Midbrain (tissue), 1 donor: ENCODE measurements around the gene ZNF709.
"Not testable (repeated sequence)": the region's sequence is repeated elsewhere in the genome, so short reads cannot be mapped to it uniquely, and the experiment has no call there.

Experiments used
- DNase-seq: peaks from one replicate; lab custom pipeline; 2025; lab: John Stamatoyannopoulos, UW

ZNF709 gene

GRCh38 chr19:12450844-12451243, 33.8 kb downstream of the ZNF709 start:
- no peak for DNase-seq

GRCh38 chr19:12448808-12449207, 35.8 kb downstream of the ZNF709 start:
- no peak for DNase-seq

- DNase-seq = peak; percentile 97
Measured at GRCh38 chr19:12440541-12441316, 43.9 kb downstream of the ZNF709 start, which contains the start of gene ZNF443. TSS of gene ZNF443 (minus strand) at chr19:12441021. CDS start at chr19:12440914, 107 bp downstream.

GRCh38 chr19:12439686-12440540, 44.7 kb downstream of the ZNF709 start:
- DNase-seq = not testable (repeated sequence)

GRCh38 chr19:12430726-12431299, 53.8 kb downstream of the ZNF709 start:
- DNase-seq = not testable (repeated sequence)

GRCh38 chr19:12425888-12426274, 58.7 kb downstream of the ZNF709 start:
- no peak for DNase-seq

- no peak for DNase-seq
Measured at GRCh38 chr19:12425236-12425887, 59.3 kb downstream of the ZNF709 start.

GRCh38 chr19:12417273-12417672, 67.3 kb downstream of the ZNF709 start:
- DNase-seq = not testable (repeated sequence)

GRCh38 chr19:12411893-12412292, 72.7 kb downstream of the ZNF709 start:
- no peak for DNase-seq
